Neuronal stem cell (in vitro differentiated cells): ENCODE measurements around the gene EGLN1.

Experiments
- DNase-seq: peaks from one replicate; pipeline ENCODE4 v3.0.0-alpha.2; 2013; ENCODE audit warnings: low spot score
- H2AFZ ChIP-seq: one replicate; pipeline ENCODE4 v1.6.1; 2013; ENCODE audit warnings: mild to moderate bottlenecking, low read length, inconsistent platforms
- H2AK5ac ChIP-seq: 2 replicates; pipeline ENCODE4 v1.6.1; 2013; ENCODE audit warnings: low read depth, mild to moderate bottlenecking, inconsistent platforms, low read length, moderate library complexity, mixed read lengths
- H2BK120ac ChIP-seq: 2 replicates; pipeline ENCODE4 v1.6.1; 2013; ENCODE audit warnings: low read depth, mild to moderate bottlenecking, inconsistent platforms, low read length, moderate library complexity, mixed read lengths
- H2BK12ac ChIP-seq: one replicate; pipeline ENCODE4 v1.6.1; 2013; ENCODE audit warnings: low read length, inconsistent platforms
- H2BK15ac ChIP-seq: 2 replicates; pipeline ENCODE4 v1.6.1; 2013; ENCODE audit warnings: mild to moderate bottlenecking, low read length, inconsistent platforms, mixed read lengths
- H2BK5ac ChIP-seq: one replicate; pipeline ENCODE4 v1.6.1; 2013; ENCODE audit warnings: inconsistent platforms, mild to moderate bottlenecking, low read length, moderate library complexity
- H3K14ac ChIP-seq: one replicate; pipeline ENCODE4 v1.6.1; 2013; ENCODE audit warnings: low read length, inconsistent platforms
- H3K18ac ChIP-seq: 2 replicates; pipeline ENCODE4 v1.6.1; 2013; ENCODE audit warnings: low read length, inconsistent platforms
- H3K23ac ChIP-seq: 2 replicates; pipeline ENCODE4 v1.6.1; 2013; ENCODE audit warnings: low read depth, mild to moderate bottlenecking, mixed read lengths, low read length, inconsistent platforms; ENCODE audit not compliant: poor library complexity
- H3K27ac ChIP-seq: replicated peaks from 3 replicates; pipeline ENCODE4 v1.5.1; 2013; ENCODE audit warnings: low read length, inconsistent platforms
- H3K27me3 ChIP-seq, 3 experiments: 2 replicates each; pipeline ENCODE4 v1.6.1; 2013; ENCODE audit warnings: low read length in 3 of 3, mild to moderate bottlenecking in 2 of 3, inconsistent platforms in 1 of 3, low read depth in 1 of 3, mixed read lengths in 1 of 3, moderate library complexity in 1 of 3; ENCODE audit not compliant: control insufficient read depth in 3 of 3, insufficient read depth in 3 of 3
- H3K36me3 ChIP-seq, 2 donors: replicated peaks in 1 of 2; 2 replicates each; pipeline ENCODE4 v1.6.1; 2013; ENCODE audit warnings: low read length in 2 of 2; ENCODE audit not compliant: control insufficient read depth in 2 of 2, insufficient read depth in 2 of 2
- H3K4ac ChIP-seq: 2 replicates; pipeline ENCODE4 v1.6.1; 2013; ENCODE audit warnings: inconsistent platforms, mild to moderate bottlenecking, low read length, moderate library complexity
- H3K4me1 ChIP-seq, 2 donors: 1 replicate in 1 of 2; 2 replicates in 1 of 2; pipeline ENCODE4 v1.6.1; 2013; ENCODE audit warnings: low read length in 2 of 2, low read depth in 1 of 2; ENCODE audit not compliant: control insufficient read depth in 2 of 2, insufficient read depth in 1 of 2
- H3K4me2 ChIP-seq: one replicate; pipeline ENCODE4 v1.6.1; 2013; ENCODE audit warnings: mild to moderate bottlenecking, low read length, inconsistent platforms; ENCODE audit not compliant: insufficient read depth, poor library complexity, severe bottlenecking
- H3K4me3 ChIP-seq, 2 donors: 2 replicates each; pipeline ENCODE4 v1.5.1; 2013; ENCODE audit warnings: low read length in 2 of 2, mild to moderate bottlenecking in 2 of 2, inconsistent platforms in 1 of 2, moderate library complexity in 1 of 2
- H3K79me1 ChIP-seq: one replicate; pipeline ENCODE4 v1.6.1; 2013; ENCODE audit warnings: low read depth, mild to moderate bottlenecking, inconsistent platforms, low read length, moderate library complexity
- H3K9ac ChIP-seq: one replicate; pipeline ENCODE4 v1.6.1; 2013; ENCODE audit warnings: mild to moderate bottlenecking, low read depth, low read length, inconsistent platforms; ENCODE audit not compliant: poor library complexity
- H3K9me3 ChIP-seq, 2 donors: replicated peaks in 1 of 2; 2 replicates each; pipeline versions ENCODE3 to v1.6.1; 2013; ENCODE audit warnings: low read length in 2 of 2, mild to moderate bottlenecking in 2 of 2, inconsistent platforms in 1 of 2, low read depth in 1 of 2, mixed read lengths in 1 of 2, moderate library complexity in 1 of 2; ENCODE audit not compliant: control insufficient read depth in 2 of 2, insufficient read depth in 1 of 2
- H4K8ac ChIP-seq: one replicate; pipeline ENCODE4 v1.6.1; 2013; ENCODE audit warnings: low read depth, mild to moderate bottlenecking, inconsistent platforms, low read length, moderate library complexity
- H4K91ac ChIP-seq: one replicate; pipeline ENCODE4 v1.6.1; 2013; ENCODE audit warnings: low read length, low read depth, mild to moderate bottlenecking, inconsistent platforms; ENCODE audit not compliant: poor library complexity
- WGBS, 2 donors: extraction: QIAGEN DNeasy Blood & Tissue Kit; methylation state at CpG; one replicate each; pipeline ENCODE4 v1.1.7; 2013; ENCODE audit warnings: missing lambda C conversion rate in 2 of 2, mixed read lengths in 1 of 2; ENCODE audit not compliant: insufficient read length in 2 of 2, insufficient replicate concordance in 1 of 2; ENCODE audit errors: extremely low coverage in 2 of 2; 5-methylcytosine and 5-hydroxymethylcytosine counted together

Gene EGLN1

GRCh38 chr1:231397886-231398671, 24.0 kb downstream of the EGLN1 start:
- WGBS, 2 donors: no CpG with 5 or more reads among the region's 4 CpGs
- no peak overlapping the region for H2BK12ac ChIP-seq
- no peak overlapping the region for H3K27ac ChIP-seq

GRCh38 chr1:231396643-231397042, 25.4 kb downstream of the EGLN1 start:
- Histone ChIP-seq H2BK120ac (no peak overlapping the region), H2AK5ac (no peak overlapping the region), H3K79me1 (no peaks in the 10 kb centered on the region), H4K91ac (no peak overlapping the region), H3K18ac (no peak overlapping the region), H2BK12ac (no peak overlapping the region), H3K14ac (no peak overlapping the region), H3K27me3 (no peaks in the 10 kb centered on the region), H3K4ac (no peak overlapping the region), H2BK5ac (no peak overlapping the region), H3K4me2 (no peak overlapping the region), H3K9me3 (no peaks in the 10 kb centered on the region), H3K27ac (no peak overlapping the region), H3K4me1 (peaks cover 2 to 3% of the 10 kb centered on the region in 2 donors), H2AFZ (no peak overlapping the region), H3K23ac (no peak overlapping the region), H3K9ac (no peak overlapping the region), H3K4me3 (no peak overlapping the region), H4K8ac (no peak overlapping the region), H2BK15ac (no peak overlapping the region), H3K36me3 (no peaks in the 10 kb centered on the region)
- DNase-seq: no peak
- no CpG with 5 or more reads among the region's 2 CpGs for WGBS, 2 donors

More at GRCh38 chr1:231397886-231398671, 24.0 kb downstream of the EGLN1 start:
- Histone ChIP-seq H3K4me2 (no peak overlapping the region), H3K4me1 (peaks cover 2 to 3% of the 10 kb centered on the region in 2 donors), H3K79me1 (no peaks in the 10 kb centered on the region), H2BK120ac (no peak overlapping the region), H2AFZ (no peak overlapping the region), H3K4ac (no peak overlapping the region), H3K23ac (no peak overlapping the region), H3K4me3 (no peak overlapping the region), H3K9me3 (no peaks in the 10 kb centered on the region), H3K18ac (no peak overlapping the region), H3K27me3 (no peaks in the 10 kb centered on the region), H2AK5ac (no peak overlapping the region), H4K91ac (no peak overlapping the region), H3K36me3 (no peaks in the 10 kb centered on the region), H2BK5ac (no peak overlapping the region), H3K9ac (no peak overlapping the region), H3K14ac (no peak overlapping the region), H2BK15ac (no peak overlapping the region), H4K8ac (no peak overlapping the region)
- no peak for DNase-seq

GRCh38 chr1:231395998-231396390, 26.1 kb downstream of the EGLN1 start:
- Histone ChIP-seq H3K27me3 (no peaks in the 10 kb centered on the region), H3K9ac (no peak overlapping the region), H2AFZ (no peak overlapping the region), H3K23ac (no peak overlapping the region), H3K79me1 (no peaks in the 10 kb centered on the region), H4K91ac (no peak overlapping the region), H3K27ac (peak overlapping the region; percentile 18), H2BK5ac (no peak overlapping the region), H2BK15ac (no peak overlapping the region), H2AK5ac (no peak overlapping the region), H3K4ac (no peak overlapping the region), H2BK12ac (no peak overlapping the region), H3K36me3 (no peaks in the 10 kb centered on the region), H3K4me3 (no peak overlapping the region), H3K4me1 (peaks cover 2 to 3% of the 10 kb centered on the region in 2 donors), H3K9me3 (no peaks in the 10 kb centered on the region), H4K8ac (no peak overlapping the region), H3K4me2 (no peak overlapping the region), H3K14ac (no peak overlapping the region), H2BK120ac (no peak overlapping the region), H3K18ac (no peak overlapping the region)
- DNase-seq: no peak
- no CpG with 5 or more reads among the region's 4 CpGs for WGBS, 2 donors

GRCh38 chr1:231395076-231395997, 26.8 kb downstream of the EGLN1 start:
- no peaks in the 10 kb centered on the region for H3K36me3 ChIP-seq
- H3K4me1 ChIP-seq: peaks cover 2 to 3% of the 10 kb centered on the region in 2 donors
- no peak overlapping the region for H3K23ac ChIP-seq
- H2BK5ac ChIP-seq: no peak overlapping the region
- no peak overlapping the region for H2AK5ac ChIP-seq
- no peak overlapping the region for H3K4ac ChIP-seq
- no peak overlapping the region for H4K91ac ChIP-seq
- no peak overlapping the region for H3K4me3 ChIP-seq
- H3K18ac ChIP-seq: no peak overlapping the region
- H4K8ac ChIP-seq: no peak overlapping the region
- H3K27ac ChIP-seq: peak overlapping the region; percentile 18
- no peaks in the 10 kb centered on the region for H3K27me3 ChIP-seq
- no peak overlapping the region for H2BK15ac ChIP-seq
- no peak overlapping the region for H3K9ac ChIP-seq
- H2BK12ac ChIP-seq: no peak overlapping the region
- no peaks in the 10 kb centered on the region for H3K79me1 ChIP-seq
- H3K4me2 ChIP-seq: no peak overlapping the region
- DNase-seq: no peak
- H3K9me3 ChIP-seq: no peaks in the 10 kb centered on the region
- no peak overlapping the region for H2BK120ac ChIP-seq
- no CpG with 5 or more reads among the region's 10 CpGs for WGBS, 2 donors
- H2AFZ ChIP-seq: no peak overlapping the region
- H3K14ac ChIP-seq: no peak overlapping the region
